Ishikawa (cell line): ENCODE results near the gene SF1.

Experiments
- CEBPB ChIP-seq: IDR thresholded peaks from 2 replicates; pipeline ENCODE4 v1.6.1; 2012
- CREB1 ChIP-seq: IDR thresholded peaks from 2 replicates; pipeline ENCODE4 v1.6.1; 2012; ENCODE audit warnings: low read depth
- EGR1 ChIP-seq: IDR thresholded peaks from 2 replicates; pipeline ENCODE4 v1.6.1; 2012
- EP300 ChIP-seq: IDR thresholded peaks from 2 replicates; pipeline ENCODE4 v1.6.1; 2012; ENCODE audit warnings: borderline replicate concordance
- FOXM1 ChIP-seq: IDR thresholded peaks from 2 replicates; pipeline ENCODE4 v1.6.1; 2012; ENCODE audit warnings: low read depth, borderline replicate concordance
- NFIC ChIP-seq: IDR thresholded peaks from 2 replicates; pipeline ENCODE4 v1.6.1; 2012
- RAD21 ChIP-seq: IDR thresholded peaks from 2 replicates; pipeline ENCODE4 v1.6.1; 2012; ENCODE audit warnings: low read depth
- TAF1 ChIP-seq: IDR thresholded peaks from 2 replicates; pipeline ENCODE4 v1.6.1; 2012; ENCODE audit warnings: low read depth, mild to moderate bottlenecking
- TCF12 ChIP-seq: IDR thresholded peaks from 2 replicates; pipeline ENCODE4 v1.6.1; 2012; ENCODE audit warnings: low read depth
- TEAD4 ChIP-seq: IDR thresholded peaks from 2 replicates; pipeline ENCODE4 v1.6.1; 2012
- YY1 ChIP-seq: IDR thresholded peaks from 2 replicates; pipeline ENCODE4 v1.6.1; 2012; ENCODE audit warnings: low read depth
- ZBTB7A ChIP-seq: IDR thresholded peaks from 2 replicates; pipeline ENCODE4 v1.6.1; 2012; ENCODE audit warnings: low read depth
- TF ChIP-seq, protein P1 (sequence below): IDR thresholded peaks from 2 replicates; pipeline ENCODE4 v1.6.1; 2012; ENCODE audit warnings: low read depth, mild to moderate bottlenecking
- TF ChIP-seq, protein P2 (sequence below): IDR thresholded peaks from 2 replicates; pipeline ENCODE4 v1.6.1; 2012
- TF ChIP-seq, protein P3 (sequence below): IDR thresholded peaks from 2 replicates; pipeline ENCODE4 v1.6.1; 2012

The SF1 gene

DNA sequence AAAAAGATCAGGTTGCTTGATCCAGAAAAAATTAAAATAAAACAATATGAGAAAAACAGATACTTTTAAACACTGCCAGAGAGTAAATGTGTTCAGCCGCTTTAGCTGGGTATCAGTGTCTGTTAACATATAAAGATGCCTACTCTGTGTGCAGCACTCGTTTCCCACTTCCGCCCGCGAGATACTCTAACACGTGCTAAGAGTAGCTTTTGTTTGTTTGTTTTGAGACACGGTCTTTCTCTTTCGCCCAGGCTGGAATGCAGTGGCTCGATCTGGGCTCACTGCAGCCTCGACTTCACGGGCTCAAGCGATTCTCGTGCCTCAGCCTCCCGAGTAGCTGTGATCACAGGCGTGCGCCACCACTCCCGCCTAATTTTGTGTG is 32.5 kb upstream of the SF1 start:
- TF ChIP-seq RAD21 (no peak), NFIC (no peak)

DNA sequence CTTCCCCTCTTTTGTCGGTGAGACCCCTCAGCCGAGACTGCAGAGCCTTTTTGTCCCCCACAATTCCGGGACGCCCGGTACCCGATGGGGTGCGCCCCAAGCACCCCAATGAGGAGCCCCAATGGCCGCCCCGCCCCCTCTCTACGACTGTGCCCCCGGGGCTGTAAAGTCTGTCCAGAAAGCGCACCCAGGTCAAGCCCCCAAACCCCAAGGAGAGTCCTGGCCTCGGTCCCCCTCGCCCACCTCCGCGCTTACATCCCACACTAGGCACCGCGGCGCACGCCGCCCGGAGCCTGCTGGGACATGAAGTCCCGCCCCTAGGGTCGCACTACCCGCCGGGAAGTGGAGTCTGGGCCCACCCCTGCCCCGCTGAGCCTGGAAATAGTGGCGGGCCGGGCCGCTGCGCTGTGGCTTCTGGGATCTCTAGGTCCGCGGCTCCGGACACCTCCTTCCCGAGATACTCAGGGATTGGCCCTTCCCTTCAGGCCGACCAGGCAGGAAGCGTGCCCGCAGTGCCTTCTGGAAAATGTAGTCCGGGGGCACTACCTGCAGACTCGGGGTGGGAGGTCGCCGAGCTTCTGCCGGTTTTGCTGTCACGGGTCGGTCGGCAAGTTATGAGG is 32.0 kb upstream of the SF1 start, which contains the start of gene MEN1:
Gene MEN1 (minus strand): TSS at position 281 of the 620 bp plus-strand sequence. CDS start 442 bp downstream, outside the sequence.
- TF ChIP-seq CREB1 (no peak), NFIC (no peak), TEAD4 (no peak), FOXM1 (no peak), TCF12 (peak; percentile 61; the same call in 1 of the 2 replicates), ZBTB7A (peak; percentile 95), RAD21 (no peak), CEBPB (no peak), YY1 (peak; percentile 45; the same call in 1 of the 2 replicates), TAF1 (peak; percentile 74), EP300 (no peak), EGR1 (peak; percentile 45)
- TF ChIP-seq, protein P1, sequence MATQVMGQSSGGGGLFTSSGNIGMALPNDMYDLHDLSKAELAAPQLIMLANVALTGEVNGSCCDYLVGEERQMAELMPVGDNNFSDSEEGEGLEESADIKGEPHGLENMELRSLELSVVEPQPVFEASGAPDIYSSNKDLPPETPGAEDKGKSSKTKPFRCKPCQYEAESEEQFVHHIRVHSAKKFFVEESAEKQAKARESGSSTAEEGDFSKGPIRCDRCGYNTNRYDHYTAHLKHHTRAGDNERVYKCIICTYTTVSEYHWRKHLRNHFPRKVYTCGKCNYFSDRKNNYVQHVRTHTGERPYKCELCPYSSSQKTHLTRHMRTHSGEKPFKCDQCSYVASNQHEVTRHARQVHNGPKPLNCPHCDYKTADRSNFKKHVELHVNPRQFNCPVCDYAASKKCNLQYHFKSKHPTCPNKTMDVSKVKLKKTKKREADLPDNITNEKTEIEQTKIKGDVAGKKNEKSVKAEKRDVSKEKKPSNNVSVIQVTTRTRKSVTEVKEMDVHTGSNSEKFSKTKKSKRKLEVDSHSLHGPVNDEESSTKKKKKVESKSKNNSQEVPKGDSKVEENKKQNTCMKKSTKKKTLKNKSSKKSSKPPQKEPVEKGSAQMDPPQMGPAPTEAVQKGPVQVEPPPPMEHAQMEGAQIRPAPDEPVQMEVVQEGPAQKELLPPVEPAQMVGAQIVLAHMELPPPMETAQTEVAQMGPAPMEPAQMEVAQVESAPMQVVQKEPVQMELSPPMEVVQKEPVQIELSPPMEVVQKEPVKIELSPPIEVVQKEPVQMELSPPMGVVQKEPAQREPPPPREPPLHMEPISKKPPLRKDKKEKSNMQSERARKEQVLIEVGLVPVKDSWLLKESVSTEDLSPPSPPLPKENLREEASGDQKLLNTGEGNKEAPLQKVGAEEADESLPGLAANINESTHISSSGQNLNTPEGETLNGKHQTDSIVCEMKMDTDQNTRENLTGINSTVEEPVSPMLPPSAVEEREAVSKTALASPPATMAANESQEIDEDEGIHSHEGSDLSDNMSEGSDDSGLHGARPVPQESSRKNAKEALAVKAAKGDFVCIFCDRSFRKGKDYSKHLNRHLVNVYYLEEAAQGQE: no peak
- TF ChIP-seq, protein P2, sequence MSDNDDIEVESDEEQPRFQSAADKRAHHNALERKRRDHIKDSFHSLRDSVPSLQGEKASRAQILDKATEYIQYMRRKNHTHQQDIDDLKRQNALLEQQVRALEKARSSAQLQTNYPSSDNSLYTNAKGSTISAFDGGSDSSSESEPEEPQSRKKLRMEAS: peak; percentile 31; the same call in 1 of the 2 replicates
- TF ChIP-seq, protein P3, sequence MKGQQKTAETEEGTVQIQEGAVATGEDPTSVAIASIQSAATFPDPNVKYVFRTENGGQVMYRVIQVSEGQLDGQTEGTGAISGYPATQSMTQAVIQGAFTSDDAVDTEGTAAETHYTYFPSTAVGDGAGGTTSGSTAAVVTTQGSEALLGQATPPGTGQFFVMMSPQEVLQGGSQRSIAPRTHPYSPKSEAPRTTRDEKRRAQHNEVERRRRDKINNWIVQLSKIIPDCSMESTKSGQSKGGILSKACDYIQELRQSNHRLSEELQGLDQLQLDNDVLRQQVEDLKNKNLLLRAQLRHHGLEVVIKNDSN: peak; percentile 13; the same call in 1 of the 2 replicates

DNA sequence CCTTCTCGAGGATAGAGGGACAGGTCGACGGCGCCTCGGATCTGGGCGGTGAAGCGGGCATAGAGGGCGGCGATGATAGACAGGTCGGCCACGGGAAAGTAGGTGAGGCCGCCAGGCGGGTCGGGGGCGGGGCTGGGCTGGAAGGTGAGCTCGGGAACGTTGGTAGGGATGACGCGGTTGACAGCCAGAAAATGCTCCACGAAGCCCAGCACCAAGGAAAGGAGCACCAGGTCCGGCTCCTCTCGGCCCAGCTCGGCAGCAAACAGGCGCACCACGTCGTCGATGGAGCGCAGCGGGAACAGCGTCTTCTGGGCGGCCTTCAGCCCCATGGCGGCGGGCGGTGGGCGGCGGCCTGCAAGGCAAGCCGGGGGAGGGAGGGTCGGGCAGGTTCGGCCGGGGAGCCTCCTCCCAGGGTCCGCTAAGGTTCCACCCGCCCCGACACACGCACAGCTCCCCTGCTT is 31.5 kb upstream of the SF1 start:
- TF ChIP-seq EP300: no peak
- 0 out of 2 replicates have a peak, but pooled peaks have one; percentile 10 for TF ChIP-seq YY1
- TF ChIP-seq RAD21: no peak
- TF ChIP-seq, protein P2: peak; percentile 47

DNA sequence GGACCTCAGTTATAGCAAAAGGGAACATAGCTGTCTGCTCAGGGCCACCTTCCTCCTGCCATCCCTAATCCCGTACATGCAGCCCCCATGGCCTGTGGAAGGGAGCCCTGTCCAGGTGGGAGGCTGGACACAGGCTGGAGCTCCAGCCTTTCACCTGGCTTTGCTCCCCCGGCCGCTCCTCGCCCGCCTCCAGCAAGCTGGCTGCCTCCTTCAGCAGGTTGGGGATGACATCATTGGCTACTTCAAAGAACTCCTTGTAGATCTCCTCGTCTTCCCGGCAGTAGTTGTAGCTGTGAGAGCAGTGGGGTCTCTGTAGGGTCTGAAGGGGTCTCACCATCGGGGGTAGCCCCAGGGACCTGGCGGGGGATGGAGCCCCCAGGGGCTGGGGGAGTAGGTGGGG is 27.1 kb upstream of the SF1 start:
- TF ChIP-seq, protein P2: no peak
- TF ChIP-seq CEBPB: no peak
- TF ChIP-seq, protein P3: no peak
- no peak for TF ChIP-seq CREB1
- TF ChIP-seq, protein P1: no peak
- TF ChIP-seq TCF12: no peak
- no peak for TF ChIP-seq YY1
- TF ChIP-seq NFIC: no peak
- no peak for TF ChIP-seq TAF1
- no peak for TF ChIP-seq ZBTB7A
- no peak for TF ChIP-seq EGR1
- TF ChIP-seq EP300: no peak
- no peak for TF ChIP-seq TEAD4
- TF ChIP-seq FOXM1: no peak
- no peak for TF ChIP-seq RAD21

DNA sequence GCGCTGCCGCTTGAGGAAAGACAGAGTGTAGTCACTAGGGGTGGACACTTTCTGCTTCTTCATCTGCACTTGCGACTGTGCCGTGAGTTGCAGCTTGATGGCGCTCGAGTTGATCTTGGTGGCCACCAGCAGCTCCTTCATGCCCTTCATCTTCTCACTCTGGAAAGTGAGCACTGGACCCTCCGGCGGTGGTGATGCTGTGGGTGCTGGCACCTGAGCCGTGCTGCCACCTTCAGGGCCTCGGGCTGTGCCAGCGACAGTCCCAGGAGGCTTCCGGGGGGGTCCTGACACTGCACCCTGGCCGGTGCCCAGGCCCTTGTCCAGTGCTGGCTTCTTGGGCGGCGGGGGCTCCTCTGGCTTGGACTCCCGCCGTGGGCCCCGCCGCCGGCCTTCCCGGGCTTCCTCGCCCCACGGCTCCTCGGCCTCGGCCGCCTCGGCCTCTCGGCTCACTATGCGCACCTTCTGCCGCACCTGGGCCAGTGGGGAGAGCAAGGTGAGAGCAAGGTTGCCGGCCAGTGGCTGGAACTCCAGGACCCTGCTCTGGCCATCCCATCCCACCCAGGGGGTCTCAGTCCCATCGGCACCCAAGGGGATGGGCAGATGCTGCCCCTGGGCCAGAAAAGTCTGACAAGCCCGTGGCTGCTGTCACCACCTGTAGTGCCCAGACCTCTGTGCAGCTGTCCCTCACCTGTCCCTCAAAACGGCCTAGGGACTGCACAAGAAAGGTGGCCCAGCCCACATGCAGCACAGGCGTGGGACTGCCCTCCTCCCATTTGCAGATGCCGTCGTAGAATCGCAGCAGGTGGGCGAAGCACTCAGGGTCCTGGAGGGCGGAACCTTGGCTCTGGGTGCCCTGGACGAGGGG is 26.2 kb upstream of the SF1 start:
- TF ChIP-seq RAD21 (no peak), TCF12 (no peak)
- TF ChIP-seq, protein P2: no peak
- TF ChIP-seq, protein P1: no peak
